ENCODE measurements around the gene TMEM225B.

Gene TMEM225B

DNA sequence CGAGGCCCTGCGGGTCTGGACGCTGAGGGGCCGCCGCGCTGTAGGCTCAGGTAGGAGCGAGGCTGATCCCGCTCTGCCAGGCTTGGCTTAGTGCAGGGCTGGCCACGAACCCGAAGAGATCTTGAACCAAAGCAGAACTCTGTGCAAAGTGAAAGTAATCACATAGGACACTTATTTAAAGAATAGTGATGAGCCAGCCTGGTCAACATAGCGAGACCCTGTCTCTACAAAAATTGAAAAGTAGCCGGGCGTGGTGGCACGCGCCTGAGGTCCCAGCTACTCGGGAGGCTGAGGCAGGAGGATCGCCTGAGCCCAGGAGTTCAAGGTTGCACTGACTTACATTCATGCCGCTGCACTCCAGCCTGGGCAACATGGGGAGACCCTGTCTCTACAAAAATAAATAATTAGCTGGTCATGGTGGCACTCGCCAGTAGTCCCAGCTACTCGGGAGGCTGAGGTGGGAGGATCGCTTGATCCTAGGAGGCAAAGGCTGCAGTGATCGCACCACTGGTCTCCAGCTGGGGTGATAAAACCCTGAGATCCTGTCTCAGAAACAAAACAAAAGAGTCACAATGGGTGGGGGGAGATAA lies 19.2 kb downstream of the TMEM225B start:
- TF ChIP-seq, protein P1, sequence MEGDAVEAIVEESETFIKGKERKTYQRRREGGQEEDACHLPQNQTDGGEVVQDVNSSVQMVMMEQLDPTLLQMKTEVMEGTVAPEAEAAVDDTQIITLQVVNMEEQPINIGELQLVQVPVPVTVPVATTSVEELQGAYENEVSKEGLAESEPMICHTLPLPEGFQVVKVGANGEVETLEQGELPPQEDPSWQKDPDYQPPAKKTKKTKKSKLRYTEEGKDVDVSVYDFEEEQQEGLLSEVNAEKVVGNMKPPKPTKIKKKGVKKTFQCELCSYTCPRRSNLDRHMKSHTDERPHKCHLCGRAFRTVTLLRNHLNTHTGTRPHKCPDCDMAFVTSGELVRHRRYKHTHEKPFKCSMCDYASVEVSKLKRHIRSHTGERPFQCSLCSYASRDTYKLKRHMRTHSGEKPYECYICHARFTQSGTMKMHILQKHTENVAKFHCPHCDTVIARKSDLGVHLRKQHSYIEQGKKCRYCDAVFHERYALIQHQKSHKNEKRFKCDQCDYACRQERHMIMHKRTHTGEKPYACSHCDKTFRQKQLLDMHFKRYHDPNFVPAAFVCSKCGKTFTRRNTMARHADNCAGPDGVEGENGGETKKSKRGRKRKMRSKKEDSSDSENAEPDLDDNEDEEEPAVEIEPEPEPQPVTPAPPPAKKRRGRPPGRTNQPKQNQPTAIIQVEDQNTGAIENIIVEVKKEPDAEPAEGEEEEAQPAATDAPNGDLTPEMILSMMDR (IDR thresholded peaks at IDR 0.05; ENCODE audit: borderline replicate concordance, insufficient read depth, low read depth, low read length): no peak
- peak overlapping the region; percentile 87 for H3K4me3 ChIP-seq (ENCODE audit: low read depth, low read length)

DNA sequence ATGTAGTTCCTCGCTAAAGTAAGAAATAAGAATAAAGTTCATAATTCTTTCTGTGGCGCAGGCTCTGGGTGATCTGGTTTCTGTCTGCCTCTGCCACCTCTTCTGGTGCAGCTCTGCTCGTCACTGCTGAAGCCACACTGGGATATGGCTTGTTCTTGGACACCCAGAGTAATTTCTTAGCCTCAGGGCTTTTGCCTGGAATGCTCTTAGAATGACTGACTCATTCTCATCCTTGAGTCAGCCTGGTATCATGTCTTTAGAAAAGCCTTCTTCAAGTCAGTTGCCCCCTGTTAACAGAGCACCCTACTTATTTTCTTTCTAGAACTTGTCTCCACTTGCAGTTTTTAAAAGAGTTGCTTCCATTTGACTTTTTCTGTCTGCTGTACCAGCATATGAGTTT lies 20.7 kb downstream of the TMEM225B start:
- no peak overlapping the region for H3K4me3 ChIP-seq (ENCODE audit: low read depth, low read length)
- TF ChIP-seq, protein P1 (IDR thresholded peaks at IDR 0.05; ENCODE audit: borderline replicate concordance, insufficient read depth, low read depth, low read length): no peak

DNA sequence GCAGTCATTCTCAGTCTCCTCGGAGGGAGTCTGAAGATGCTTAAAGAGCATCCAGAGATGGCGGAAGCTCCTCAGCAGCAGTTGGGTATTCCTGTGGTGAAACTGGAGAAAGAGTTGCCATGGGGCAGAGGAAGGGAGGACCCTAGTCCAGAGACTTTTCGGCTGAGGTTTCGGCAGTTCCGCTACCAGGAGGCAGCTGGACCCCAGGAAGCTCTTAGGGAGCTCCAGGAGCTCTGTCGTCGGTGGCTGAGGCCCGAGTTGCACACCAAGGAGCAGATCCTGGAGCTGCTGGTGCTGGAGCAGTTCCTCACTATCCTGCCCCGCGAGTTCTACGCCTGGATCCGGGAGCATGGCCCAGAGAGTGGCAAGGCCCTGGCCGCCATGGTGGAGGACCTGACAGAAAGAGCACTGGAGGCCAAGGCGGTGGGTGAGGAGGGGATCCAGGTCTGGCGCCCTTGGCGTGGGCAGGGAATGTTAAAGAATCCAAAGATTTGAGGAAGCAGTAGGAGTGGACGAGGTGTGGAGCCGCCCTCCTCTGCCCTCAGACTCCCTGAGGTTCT lies 21.6 kb downstream of the TMEM225B start:
- TF ChIP-seq, protein P1 (IDR thresholded peaks at IDR 0.05; ENCODE audit: borderline replicate concordance, insufficient read depth, low read depth, low read length): no peak

DNA sequence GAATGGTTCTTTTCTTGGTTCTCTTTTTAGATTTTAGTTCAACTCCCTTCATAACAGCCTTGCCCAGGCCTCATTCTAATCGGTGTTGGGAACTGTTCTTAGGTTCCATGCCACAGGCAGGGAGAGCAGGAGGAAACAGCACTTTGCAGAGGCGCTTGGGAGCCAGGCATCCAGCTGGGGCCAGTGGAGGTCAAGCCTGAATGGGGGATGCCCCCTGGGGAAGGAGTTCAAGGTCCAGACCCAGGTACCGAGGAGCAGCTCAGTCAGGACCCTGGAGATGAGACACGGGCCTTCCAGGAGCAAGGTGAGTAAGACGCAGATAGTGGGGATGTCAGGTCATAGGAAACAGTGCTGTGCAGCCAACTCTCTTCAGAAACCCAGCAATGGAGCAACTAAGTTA lies 23.2 kb downstream of the TMEM225B start:
- H3K4me3 ChIP-seq (ENCODE audit: low read depth, low read length): no peak overlapping the region
- TF ChIP-seq, protein P1 (IDR thresholded peaks at IDR 0.05; ENCODE audit: borderline replicate concordance, insufficient read depth, low read depth, low read length): no peak

More for the DNA sequence above, 21.6 kb downstream of the TMEM225B start:
- no peak overlapping the region for H3K4me3 ChIP-seq (ENCODE audit: low read depth, low read length)

DNA sequence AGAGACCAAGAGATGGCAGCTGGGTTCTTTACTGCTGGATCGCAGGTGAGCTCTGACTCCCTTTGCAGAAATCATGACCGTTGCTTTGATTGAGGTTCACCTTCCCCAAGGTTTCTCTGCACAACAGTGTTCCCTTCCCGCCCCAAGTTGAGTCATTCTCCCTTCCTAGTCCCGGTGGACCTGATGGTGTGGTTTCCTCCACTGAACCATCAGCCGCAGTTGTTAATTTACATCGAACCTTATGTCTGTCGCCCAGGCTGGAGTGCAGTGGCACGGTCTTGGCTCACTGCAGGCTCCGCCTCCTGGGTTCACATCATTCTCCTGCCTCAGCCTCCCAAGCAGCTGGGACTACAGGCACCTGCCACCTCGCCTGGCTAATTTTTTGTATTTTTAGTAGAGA lies 24.5 kb downstream of the TMEM225B start:
- TF ChIP-seq, protein P1 (IDR thresholded peaks at IDR 0.05; ENCODE audit: borderline replicate concordance, insufficient read depth, low read depth, low read length): no peak
- H3K4me3 ChIP-seq (ENCODE audit: low read depth, low read length): no peak overlapping the region

DNA sequence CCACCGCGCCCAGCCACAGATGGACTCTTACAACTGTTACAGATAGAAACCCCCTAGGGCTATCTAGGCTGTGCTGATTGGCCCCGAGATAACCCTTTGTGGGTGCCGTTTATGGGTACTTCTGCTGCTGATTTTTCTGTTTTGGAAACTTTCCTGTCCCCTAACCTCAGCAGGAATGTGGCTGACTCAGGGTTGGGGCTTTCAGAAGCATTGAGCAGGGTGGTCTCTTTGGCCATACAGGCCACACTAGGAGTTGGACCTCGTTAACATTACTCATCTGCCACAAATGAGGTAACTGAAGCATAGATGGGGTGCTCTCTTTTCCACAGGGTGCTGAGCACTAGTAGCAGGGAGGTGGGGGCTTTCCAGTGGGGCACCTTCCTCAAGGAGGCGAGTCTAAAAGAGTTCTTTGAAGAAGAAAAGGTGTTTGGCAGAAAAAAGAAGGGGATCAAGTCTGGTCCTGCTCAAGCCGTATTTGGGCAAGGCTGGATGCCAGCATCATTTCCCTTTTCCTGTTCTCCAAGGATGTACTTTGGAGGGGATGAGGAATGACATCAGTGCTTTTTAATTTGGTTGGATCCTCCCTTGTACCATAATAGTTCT lies 25.1 kb downstream of the TMEM225B start:
- TF ChIP-seq, protein P1 (IDR thresholded peaks at IDR 0.05; ENCODE audit: borderline replicate concordance, insufficient read depth, low read depth, low read length): no peak
- no peak overlapping the region for H3K4me3 ChIP-seq (ENCODE audit: low read depth, low read length)

All from GM12875 (cell line).